ENCODE measurements around the gene ALPK3.

ALPK3 gene

DNA sequence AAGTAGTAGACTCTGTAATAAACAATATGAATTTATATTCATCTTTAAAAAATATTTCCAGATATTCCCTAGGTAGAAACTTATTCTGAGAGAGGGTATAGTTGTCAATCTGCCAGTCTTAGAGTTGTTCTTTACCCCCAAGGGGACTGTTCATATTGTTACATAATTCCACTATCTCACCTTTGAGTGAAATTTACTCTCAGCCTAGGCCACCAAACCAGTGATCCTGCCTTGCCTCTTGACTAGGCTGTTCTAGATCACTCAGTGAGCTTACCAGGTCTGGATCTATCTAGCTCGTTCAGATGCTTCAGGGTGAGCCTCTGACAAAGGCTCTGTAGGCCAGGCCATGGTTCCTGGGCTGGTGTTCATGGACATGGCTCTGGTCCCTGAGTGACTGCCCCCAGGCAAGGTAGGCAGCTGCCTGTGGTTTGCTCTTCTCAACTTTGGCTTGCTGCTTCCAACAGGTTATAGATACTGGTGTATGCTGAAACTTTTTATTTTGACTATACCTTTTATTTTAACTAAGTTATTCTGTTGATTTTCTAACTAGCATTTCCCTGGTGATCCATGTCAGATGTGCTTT lies 41.2 kb upstream of the ALPK3 start:
- Histone ChIP-seq H3K79me2 (ENCODE audit: low read length) (peaks cover 82% of the 10 kb centered on the region), H3K36me3 (replicated peaks; ENCODE audit: low read depth, low read length) (peaks cover 14% of the 10 kb centered on the region), H2AFZ (ENCODE audit: low read depth, low read length) (no peak overlapping the region), H3K9ac (ENCODE audit: low read length) (no peak overlapping the region), H3K4me2 (ENCODE audit: low read length) (no peak overlapping the region), H3K4me1 (ENCODE audit: low read length) (peaks cover 19% of the 10 kb centered on the region), H3K9me3 (ENCODE audit: insufficient read depth, low read length) (no peaks in the 10 kb centered on the region), H3K27me3 (ENCODE audit: low read depth, low read length) (no peaks in the 10 kb centered on the region), H3K27ac (ENCODE audit: low read length) (no peak overlapping the region), H4K20me1 (ENCODE audit: insufficient read depth, low read length) (peaks cover 23% of the 10 kb centered on the region), H3K4me3 (ENCODE audit: low read length) (no peak overlapping the region)
- TF ChIP-seq EZH2phosphoT487 (IDR thresholded peaks at IDR 0.05; ENCODE audit: low read depth): no peak
- TF ChIP-seq, protein P1, sequence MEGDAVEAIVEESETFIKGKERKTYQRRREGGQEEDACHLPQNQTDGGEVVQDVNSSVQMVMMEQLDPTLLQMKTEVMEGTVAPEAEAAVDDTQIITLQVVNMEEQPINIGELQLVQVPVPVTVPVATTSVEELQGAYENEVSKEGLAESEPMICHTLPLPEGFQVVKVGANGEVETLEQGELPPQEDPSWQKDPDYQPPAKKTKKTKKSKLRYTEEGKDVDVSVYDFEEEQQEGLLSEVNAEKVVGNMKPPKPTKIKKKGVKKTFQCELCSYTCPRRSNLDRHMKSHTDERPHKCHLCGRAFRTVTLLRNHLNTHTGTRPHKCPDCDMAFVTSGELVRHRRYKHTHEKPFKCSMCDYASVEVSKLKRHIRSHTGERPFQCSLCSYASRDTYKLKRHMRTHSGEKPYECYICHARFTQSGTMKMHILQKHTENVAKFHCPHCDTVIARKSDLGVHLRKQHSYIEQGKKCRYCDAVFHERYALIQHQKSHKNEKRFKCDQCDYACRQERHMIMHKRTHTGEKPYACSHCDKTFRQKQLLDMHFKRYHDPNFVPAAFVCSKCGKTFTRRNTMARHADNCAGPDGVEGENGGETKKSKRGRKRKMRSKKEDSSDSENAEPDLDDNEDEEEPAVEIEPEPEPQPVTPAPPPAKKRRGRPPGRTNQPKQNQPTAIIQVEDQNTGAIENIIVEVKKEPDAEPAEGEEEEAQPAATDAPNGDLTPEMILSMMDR (IDR thresholded peaks at IDR 0.05; ENCODE audit: low read depth, low read length): no peak

DNA sequence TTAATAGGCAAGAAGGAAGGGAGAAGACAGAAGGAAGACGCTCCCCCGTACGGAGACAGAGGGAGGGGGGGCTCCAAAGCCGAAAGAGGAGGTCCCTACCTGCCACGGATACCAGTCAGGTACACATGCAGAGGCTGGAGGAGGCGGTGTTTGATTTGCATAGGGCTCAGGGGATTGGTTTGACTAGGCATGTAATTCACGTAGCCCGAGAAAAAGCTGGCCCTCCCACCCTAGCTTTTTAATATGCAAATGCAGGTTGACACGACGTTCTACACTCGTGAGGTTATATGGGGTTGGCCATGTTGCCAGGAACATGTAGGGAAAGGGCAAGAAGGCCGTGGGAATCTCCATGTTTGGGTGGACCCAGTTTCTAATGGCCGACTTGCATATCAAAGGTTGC lies 39.0 kb upstream of the ALPK3 start:
- no peak overlapping the region for H3K4me2 ChIP-seq (ENCODE audit: low read length)
- no peak overlapping the region for H2AFZ ChIP-seq (ENCODE audit: low read depth, low read length)
- H3K9me3 ChIP-seq (ENCODE audit: insufficient read depth, low read length): no peaks in the 10 kb centered on the region
- H3K4me3 ChIP-seq (ENCODE audit: low read length): no peak overlapping the region
- H3K27me3 ChIP-seq (ENCODE audit: low read depth, low read length): no peaks in the 10 kb centered on the region
- no peak overlapping the region for H3K27ac ChIP-seq (ENCODE audit: low read length)
- peaks cover 23% of the 10 kb centered on the region for H4K20me1 ChIP-seq (ENCODE audit: insufficient read depth, low read length)
- H3K9ac ChIP-seq (ENCODE audit: low read length): no peak overlapping the region
- H3K4me1 ChIP-seq (ENCODE audit: low read length): peaks cover 13% of the 10 kb centered on the region
- peaks cover 23% of the 10 kb centered on the region for H3K36me3 ChIP-seq (replicated peaks; ENCODE audit: low read depth, low read length)
- peaks cover 65% of the 10 kb centered on the region for H3K79me2 ChIP-seq (ENCODE audit: low read length)
- TF ChIP-seq EZH2phosphoT487 (IDR thresholded peaks at IDR 0.05; ENCODE audit: low read depth): no peak
- TF ChIP-seq, protein P1 (IDR thresholded peaks at IDR 0.05; ENCODE audit: low read depth, low read length): no peak

GRCh38 chr15:84780492-84780891 lies 36.7 kb upstream of the ALPK3 start:
- TF ChIP-seq, protein P1 (IDR thresholded peaks at IDR 0.05; ENCODE audit: low read depth, low read length): no peak
- no peak for TF ChIP-seq EZH2phosphoT487 (IDR thresholded peaks at IDR 0.05; ENCODE audit: low read depth)
- no peak overlapping the region for H3K27ac ChIP-seq (ENCODE audit: low read length)
- H3K9ac ChIP-seq (ENCODE audit: low read length): no peak overlapping the region
- no peaks in the 10 kb centered on the region for H3K27me3 ChIP-seq (ENCODE audit: low read depth, low read length)
- peaks cover 55% of the 10 kb centered on the region for H3K79me2 ChIP-seq (ENCODE audit: low read length)
- H3K9me3 ChIP-seq (ENCODE audit: insufficient read depth, low read length): no peaks in the 10 kb centered on the region
- no peak overlapping the region for H3K4me2 ChIP-seq (ENCODE audit: low read length)
- H3K36me3 ChIP-seq (replicated peaks; ENCODE audit: low read depth, low read length): peaks cover 38% of the 10 kb centered on the region
- peaks cover 12% of the 10 kb centered on the region for H4K20me1 ChIP-seq (ENCODE audit: insufficient read depth, low read length)
- no peak overlapping the region for H2AFZ ChIP-seq (ENCODE audit: low read depth, low read length)
- no peaks in the 10 kb centered on the region for H3K4me1 ChIP-seq (ENCODE audit: low read length)
- H3K4me3 ChIP-seq (ENCODE audit: low read length): no peak overlapping the region

DNA sequence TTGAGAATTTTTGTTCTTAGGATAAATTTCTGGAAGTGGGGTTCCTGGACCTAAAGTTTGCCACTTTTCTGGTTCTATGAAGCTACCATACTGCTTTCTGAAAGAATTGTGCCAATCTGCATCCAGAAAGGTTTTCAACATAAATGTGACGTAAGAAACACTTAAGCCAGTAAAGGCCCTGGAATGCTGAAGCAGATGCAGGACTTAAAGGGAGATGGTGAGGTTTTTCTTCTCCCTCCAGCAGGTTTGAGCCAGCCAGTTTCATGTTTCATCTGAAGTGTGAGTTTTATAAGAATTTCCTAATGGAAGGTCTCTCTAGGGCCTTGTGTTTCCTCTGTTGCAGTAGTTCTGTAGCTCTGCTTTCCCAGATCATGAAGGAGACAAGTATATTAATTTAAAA lies 35.7 kb upstream of the ALPK3 start:
- H2AFZ ChIP-seq (ENCODE audit: low read depth, low read length): no peak overlapping the region
- TF ChIP-seq EZH2phosphoT487 (IDR thresholded peaks at IDR 0.05; ENCODE audit: low read depth): no peak
- TF ChIP-seq, protein P1 (IDR thresholded peaks at IDR 0.05; ENCODE audit: low read depth, low read length): no peak
- no peak overlapping the region for H3K27ac ChIP-seq (ENCODE audit: low read length)
- H3K27me3 ChIP-seq (ENCODE audit: low read depth, low read length): no peaks in the 10 kb centered on the region
- peaks cover 39% of the 10 kb centered on the region for H3K36me3 ChIP-seq (replicated peaks; ENCODE audit: low read depth, low read length)
- H4K20me1 ChIP-seq (ENCODE audit: insufficient read depth, low read length): peaks cover 13% of the 10 kb centered on the region
- no peaks in the 10 kb centered on the region for H3K4me1 ChIP-seq (ENCODE audit: low read length)
- H3K9ac ChIP-seq (ENCODE audit: low read length): no peak overlapping the region
- H3K4me3 ChIP-seq (ENCODE audit: low read length): no peak overlapping the region
- H3K4me2 ChIP-seq (ENCODE audit: low read length): no peak overlapping the region
- H3K79me2 ChIP-seq (ENCODE audit: low read length): peaks cover 55% of the 10 kb centered on the region
- no peaks in the 10 kb centered on the region for H3K9me3 ChIP-seq (ENCODE audit: insufficient read depth, low read length)
